Calu3 (cell line): ENCODE results near the gene LAG3. TPM values are rescaled to one million over a fixed set of nuclear protein-coding genes. Genes with fewer than 3 reads are reported as not detected.

Experiments
- BruUV-seq: library from RNA; stranded (reverse); fragments of 400-500 nt; replicated peaks from 2 replicates; lab custom pipeline; 2021; lab: Mats Ljungman, UMichigan
- CTCF ChIA-PET: fragments of 300-600 bp; sonication (Branson Sonifier 250); formaldehyde crosslinking; loops from one replicate; lab custom pipeline; 2022; ENCODE audit warnings: antibody characterized with exemption; lab: Charles Lee
- DNase-seq: peaks from one replicate; pipeline ENCODE4 v3.0.0; 2022
- H3K27ac Mint-ChIP-seq: one replicate; pipeline ENCODE4 v1.8.0; 2022; ENCODE audit warnings: mixed read lengths; ENCODE audit not compliant: unreplicated experiment
- H3K27me3 Mint-ChIP-seq: one replicate; pipeline ENCODE4 v1.8.0; 2022; ENCODE audit warnings: mixed read lengths; ENCODE audit not compliant: unreplicated experiment
- H3K36me3 Mint-ChIP-seq: one replicate; pipeline ENCODE4 v1.8.0; 2022; ENCODE audit warnings: mild to moderate bottlenecking, moderate library complexity, mixed read lengths; ENCODE audit not compliant: insufficient read depth, unreplicated experiment
- H3K4me1 Mint-ChIP-seq: one replicate; pipeline ENCODE4 v1.8.0; 2022; ENCODE audit warnings: mild to moderate bottlenecking, low read depth, mixed read lengths; ENCODE audit not compliant: unreplicated experiment
- H3K4me3 Mint-ChIP-seq: one replicate; pipeline ENCODE4 v1.8.0; 2022; ENCODE audit warnings: mild to moderate bottlenecking, low read depth, moderate library complexity, mixed read lengths; ENCODE audit not compliant: unreplicated experiment
- H3K9me3 Mint-ChIP-seq: one replicate; pipeline ENCODE4 v1.8.0; 2022; ENCODE audit warnings: low read depth, mixed read lengths; ENCODE audit not compliant: unreplicated experiment
- intact Hi-C: fragments of 100-400 bp; cut with micrococcal nuclease; formaldehyde crosslinking; loops from one replicate; pipeline ENCODE4 v1.10.0; 2022; ENCODE audit not compliant: unreplicated experiment
- total RNA-seq: library from RNA; stranded (reverse); gene quantifications from 2 replicates; pipeline ENCODE4 v1.2.3, GENCODE V29; 2022
- TF ChIP-seq, protein P1 (sequence below): fragments of 200-600 bp; IDR thresholded peaks from one replicate; pipeline ENCODE4 v1.8.0; 2022; ENCODE audit warnings: antibody characterized with exemption; ENCODE audit not compliant: unreplicated experiment

Gene LAG3
- total RNA-seq, 1 experiment from 2014 or later = not detected

DNA sequence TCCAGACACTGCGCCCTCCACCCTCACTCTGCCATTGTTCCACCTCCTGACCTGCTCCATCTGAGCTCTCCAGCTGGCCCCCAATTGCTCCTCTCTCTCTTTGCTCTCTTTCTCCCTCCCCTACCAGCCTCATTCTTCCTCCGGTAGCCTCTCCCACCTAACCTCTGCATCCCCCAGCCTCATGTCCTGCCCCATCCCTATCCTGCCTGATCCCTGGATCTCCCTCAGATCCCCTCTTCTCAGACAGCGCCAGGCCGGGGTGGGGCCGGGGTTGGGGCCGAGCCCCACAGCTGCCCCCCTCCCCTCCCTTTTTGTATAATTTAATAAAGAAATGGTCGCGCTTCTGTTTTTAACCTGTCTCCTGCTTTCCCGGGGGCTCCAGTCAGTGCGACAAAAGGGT is 1.7 kb upstream of the LAG3 start:
- H3K4me1 Mint-ChIP-seq = peaks cover 26% of the 10 kb centered on the region
- no peak overlapping the region for H3K27ac Mint-ChIP-seq
- H3K4me3 Mint-ChIP-seq = no peak overlapping the region
- CTCF ChIA-PET = no interaction called here
- TF ChIP-seq, protein P1, sequence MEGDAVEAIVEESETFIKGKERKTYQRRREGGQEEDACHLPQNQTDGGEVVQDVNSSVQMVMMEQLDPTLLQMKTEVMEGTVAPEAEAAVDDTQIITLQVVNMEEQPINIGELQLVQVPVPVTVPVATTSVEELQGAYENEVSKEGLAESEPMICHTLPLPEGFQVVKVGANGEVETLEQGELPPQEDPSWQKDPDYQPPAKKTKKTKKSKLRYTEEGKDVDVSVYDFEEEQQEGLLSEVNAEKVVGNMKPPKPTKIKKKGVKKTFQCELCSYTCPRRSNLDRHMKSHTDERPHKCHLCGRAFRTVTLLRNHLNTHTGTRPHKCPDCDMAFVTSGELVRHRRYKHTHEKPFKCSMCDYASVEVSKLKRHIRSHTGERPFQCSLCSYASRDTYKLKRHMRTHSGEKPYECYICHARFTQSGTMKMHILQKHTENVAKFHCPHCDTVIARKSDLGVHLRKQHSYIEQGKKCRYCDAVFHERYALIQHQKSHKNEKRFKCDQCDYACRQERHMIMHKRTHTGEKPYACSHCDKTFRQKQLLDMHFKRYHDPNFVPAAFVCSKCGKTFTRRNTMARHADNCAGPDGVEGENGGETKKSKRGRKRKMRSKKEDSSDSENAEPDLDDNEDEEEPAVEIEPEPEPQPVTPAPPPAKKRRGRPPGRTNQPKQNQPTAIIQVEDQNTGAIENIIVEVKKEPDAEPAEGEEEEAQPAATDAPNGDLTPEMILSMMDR = no peak
- no TSS peak for BruUV-seq
- intact Hi-C loops = no loop called here
- H3K9me3 Mint-ChIP-seq = no peaks in the 10 kb centered on the region
- H3K27me3 Mint-ChIP-seq = peaks cover 61% of the 10 kb centered on the region
- H3K36me3 Mint-ChIP-seq = peaks cover 33% of the 10 kb centered on the region
- DNase-seq = no peak

DNA sequence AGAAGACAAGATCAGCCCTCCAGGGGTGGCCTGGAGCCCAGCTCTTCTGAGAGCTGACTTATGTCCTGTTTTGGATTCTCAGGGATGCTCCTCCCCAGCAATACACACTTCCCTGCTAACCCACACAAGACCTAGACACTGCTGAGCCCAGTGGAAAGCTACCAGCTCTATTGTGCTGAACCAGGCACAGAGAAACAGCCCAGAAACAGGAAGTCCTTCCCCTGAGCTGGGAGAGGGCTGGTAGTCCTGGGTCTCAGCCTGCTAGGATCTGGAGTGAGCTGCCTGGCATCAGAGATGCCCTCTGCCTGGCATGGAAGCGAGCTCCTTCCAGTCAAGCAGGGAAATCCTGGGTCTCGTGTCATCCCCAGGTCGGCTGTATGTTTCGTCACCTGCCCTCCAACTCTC is 1.2 kb upstream of the LAG3 start:
- intact Hi-C loops = no loop called here
- no peak for DNase-seq
- CTCF ChIA-PET = no interaction called here
- H3K27me3 Mint-ChIP-seq = peaks cover 61% of the 10 kb centered on the region
- TF ChIP-seq, protein P1 = no peak
- no TSS peak for BruUV-seq
- no peak overlapping the region for H3K4me3 Mint-ChIP-seq
- no peak overlapping the region for H3K27ac Mint-ChIP-seq
- H3K36me3 Mint-ChIP-seq = peaks cover 28% of the 10 kb centered on the region
- H3K4me1 Mint-ChIP-seq = peaks cover 28% of the 10 kb centered on the region
- no peaks in the 10 kb centered on the region for H3K9me3 Mint-ChIP-seq

DNA sequence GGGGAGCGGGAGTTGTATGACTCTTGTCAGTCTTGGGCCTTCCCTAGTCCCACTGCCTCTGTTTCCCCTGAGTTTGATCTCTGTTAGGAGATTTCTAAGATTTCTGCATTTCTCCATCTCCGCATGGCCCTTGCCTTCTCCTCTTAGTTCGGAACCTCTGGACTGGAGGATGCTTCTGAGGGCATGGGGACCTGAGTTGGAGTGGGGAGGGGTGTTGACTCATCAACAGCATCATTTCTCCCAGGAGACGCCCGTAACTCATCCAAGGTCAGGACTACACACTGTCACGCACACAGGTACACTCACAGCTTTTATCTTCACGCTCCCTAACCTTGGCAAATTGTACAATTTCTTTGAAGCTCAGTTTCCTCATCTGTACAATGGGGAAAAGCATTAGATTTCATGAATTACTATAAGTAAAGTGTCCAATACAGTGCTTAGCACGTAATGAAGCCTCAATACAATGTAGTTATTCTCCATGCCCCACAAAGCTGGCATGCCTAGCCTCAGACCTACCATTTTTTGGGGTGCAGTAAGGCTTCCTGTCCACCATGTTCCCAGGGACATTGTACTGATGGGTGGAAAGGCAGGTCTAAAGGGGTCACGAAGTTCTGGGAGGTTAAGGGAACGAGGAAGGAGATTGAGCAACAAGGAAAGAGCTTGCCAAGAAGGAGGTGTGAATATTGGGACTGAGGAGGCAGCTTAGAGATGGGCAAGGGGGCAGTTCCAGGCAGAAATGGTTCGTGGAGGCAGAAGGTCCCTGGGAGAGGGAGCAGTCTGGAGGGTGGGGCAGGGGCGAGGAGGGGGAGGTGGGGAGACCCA is 600 bp upstream of the LAG3 start:
- DNase-seq = no peak
- Mint-ChIP-seq H3K36me3 (peaks cover 26% of the 10 kb centered on the region), H3K9me3 (no peaks in the 10 kb centered on the region), H3K27ac (no peak overlapping the region), H3K4me3 (no peak overlapping the region), H3K27me3 (peaks cover 68% of the 10 kb centered on the region), H3K4me1 (peaks cover 30% of the 10 kb centered on the region)
- intact Hi-C loops = no loop called here
- CTCF ChIA-PET = no interaction called here
- no TSS peak for BruUV-seq
- TF ChIP-seq, protein P1 = no peak

DNA sequence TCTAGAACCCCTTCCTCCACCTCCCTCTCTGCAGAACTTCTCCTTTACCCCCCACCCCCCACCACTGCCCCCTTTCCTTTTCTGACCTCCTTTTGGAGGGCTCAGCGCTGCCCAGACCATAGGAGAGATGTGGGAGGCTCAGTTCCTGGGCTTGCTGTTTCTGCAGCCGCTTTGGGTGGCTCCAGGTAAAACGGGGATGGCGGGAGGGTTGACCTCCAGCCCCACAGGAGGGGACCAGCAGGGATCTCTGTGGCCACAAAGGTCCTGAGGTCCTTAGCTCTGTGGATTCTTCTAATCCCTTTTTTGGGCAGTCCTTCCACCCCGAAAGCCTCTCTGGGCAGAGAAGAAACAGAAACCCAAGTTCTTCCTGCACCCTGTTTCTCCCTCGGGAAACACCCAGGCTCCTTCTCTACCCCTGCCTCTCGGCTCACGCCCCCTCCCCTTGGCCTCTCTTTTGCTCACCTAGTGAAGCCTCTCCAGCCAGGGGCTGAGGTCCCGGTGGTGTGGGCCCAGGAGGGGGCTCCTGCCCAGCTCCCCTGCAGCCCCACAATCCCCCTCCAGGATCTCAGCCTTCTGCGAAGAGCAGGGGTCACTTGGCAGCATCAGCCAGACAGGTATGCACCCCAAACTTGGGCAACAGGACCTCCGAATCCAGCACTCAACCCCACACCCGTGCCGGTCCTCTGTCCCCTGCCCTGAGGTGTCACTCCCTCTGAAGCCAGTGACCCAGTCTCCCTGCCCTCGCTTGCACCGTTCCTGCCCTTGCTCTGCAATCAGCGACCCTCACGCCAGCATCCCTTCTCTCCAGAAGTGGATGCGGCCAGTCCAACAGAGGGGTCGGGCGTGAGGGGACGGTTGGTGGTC is 638 bp downstream of the LAG3 start:
- H3K27ac Mint-ChIP-seq = no peak overlapping the region

More for the DNA sequence above, 638 bp downstream of the LAG3 start:
- no peak overlapping the region for H3K4me3 Mint-ChIP-seq
- CTCF ChIA-PET = no interaction called here
- TF ChIP-seq, protein P1 = no peak
- intact Hi-C loops = no loop called here
- no TSS peak for BruUV-seq
- peaks cover 24% of the 10 kb centered on the region for H3K4me1 Mint-ChIP-seq
- H3K36me3 Mint-ChIP-seq = peaks cover 13% of the 10 kb centered on the region
- no peaks in the 10 kb centered on the region for H3K9me3 Mint-ChIP-seq
- peaks cover 72% of the 10 kb centered on the region for H3K27me3 Mint-ChIP-seq
- no peak for DNase-seq
